Kasumi-1 (cell line): ENCODE results near the gene LAMTOR1.

Experiments used
- DNase-seq, 2 experiments: peaks; one replicate each; lab custom pipeline; 2025; lab: John Stamatoyannopoulos, UW

The LAMTOR1 gene

GRCh38 chr11:72119198-72119597 is 16.1 kb upstream of the LAMTOR1 start:
- peak; percentile 1 to 14 for DNase-seq

DNA sequence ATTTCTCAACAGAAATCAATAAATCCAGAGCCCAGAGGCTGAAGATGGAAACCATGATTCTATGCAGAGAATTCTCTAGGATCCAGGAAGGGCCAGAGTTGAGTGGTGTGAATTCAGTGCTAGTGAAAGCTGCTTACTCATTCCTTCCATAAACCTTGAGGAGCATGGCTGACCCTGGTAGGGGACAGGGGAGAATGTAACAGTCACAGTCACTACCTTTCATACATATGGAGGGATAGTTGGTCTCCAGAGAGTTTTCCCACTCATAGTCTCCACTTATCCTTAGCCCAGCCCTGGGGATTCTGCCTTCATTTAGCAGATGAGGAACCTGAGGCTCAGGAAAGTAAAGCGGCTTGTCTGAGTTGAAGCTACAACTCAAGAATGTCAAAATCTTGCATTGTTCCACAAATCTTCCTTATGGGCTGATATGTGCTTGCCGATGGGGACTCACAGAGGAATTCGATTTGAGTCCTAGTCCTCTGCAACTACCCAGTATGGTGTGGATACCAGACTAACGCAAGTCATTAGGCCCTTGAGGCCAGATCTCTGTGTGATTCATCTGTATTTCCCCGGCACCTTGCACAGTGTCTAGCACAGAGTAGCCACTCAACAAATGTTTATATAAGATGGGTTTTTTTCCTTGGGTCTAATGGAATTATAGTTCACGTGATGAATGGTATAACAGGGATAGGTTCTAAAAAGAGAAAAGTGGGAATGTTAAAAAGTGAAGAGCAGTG is 13.1 kb upstream of the LAMTOR1 start:
- no peak for DNase-seq

- DNase-seq: no peak
Observed at GRCh38 chr11:72114570-72114969, 11.5 kb upstream of the LAMTOR1 start.

GRCh38 chr11:72112978-72113808 is 10.1 kb upstream of the LAMTOR1 start:
- no peak for DNase-seq

DNA sequence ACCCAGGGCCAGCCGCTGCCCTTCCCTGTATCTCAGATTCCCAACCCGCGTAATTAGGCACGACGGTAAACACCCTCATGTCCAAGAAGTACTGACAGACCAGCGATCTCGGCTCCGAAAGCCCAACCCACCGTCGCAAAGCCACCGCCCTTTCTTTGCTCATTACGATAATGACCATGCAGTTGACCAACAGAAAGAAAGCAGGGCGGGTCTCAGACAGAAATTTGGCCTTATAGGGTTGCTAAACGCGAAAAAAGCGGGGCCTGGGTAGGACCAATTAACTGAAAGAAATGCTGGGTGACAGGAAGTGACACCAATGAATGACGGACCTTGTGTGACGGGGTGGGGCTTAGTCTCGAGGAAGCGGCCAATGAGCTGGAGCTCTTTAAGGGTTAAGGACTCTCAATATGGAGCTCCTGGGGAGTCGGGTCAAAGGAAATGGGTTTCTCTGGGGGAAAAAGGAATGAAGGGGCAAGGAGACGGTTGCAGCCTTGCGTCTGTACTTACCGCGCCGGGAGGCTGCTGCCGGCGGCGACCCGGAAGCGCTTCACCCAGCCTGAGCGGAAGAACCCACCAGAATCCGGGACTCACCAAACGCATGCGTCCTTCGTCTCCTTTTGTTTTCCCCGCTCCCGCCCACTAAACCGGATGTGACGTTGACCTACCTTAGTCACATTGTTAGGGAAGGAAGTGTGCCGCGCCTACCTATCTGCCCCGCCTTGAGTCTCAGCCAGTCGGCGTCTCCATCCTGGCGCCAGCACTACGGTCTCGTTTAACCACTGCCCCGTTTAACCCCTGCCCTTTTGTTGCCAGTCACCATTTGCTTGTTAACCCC is 9.3 kb upstream of the LAMTOR1 start, which contains the start of gene ANAPC15:
Gene ANAPC15 (minus strand): TSS at position 553 of the 835 bp plus-strand sequence. CDS start 1,419 bp downstream, outside the sequence.
- DNase-seq: peak; percentile 99 to 100

DNA sequence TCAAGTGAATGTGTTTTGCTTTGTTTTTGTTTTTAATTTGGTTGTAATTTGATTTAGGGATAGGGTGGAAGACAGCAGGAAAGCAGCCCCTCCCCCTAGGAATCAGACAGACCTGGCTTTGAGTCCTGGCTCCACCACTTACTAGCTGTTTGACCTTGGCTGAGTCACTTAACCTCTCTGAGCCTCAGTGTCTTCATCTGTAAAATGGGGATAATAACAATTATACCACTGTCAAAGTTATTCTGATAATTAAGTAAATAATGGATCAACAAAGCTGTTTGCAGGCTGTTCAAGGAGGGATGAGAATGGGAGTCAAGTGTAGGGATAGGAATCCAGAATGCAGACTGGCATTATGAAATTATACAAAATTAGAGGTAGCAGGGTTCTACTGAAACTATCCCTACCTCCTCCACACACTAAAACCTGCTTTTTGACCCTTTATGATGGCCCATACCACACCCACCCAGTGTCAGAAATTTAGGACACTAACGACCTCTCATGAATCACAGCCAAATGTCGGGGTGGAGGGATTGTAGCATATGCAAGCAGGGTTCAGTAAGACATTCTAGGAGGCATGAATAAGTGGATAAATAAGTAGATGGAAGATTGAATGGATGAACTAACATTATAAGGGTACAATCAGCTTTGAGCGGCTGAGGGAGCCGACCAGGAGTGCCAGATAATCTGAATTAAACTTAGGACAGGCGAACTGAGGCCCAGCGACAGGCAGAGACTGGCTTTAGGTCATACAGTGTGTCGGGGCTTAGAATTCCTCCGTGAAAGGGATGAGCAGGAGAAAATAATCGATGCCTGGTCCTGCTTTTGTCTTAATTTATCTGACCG is 8.4 kb upstream of the LAMTOR1 start:
- DNase-seq: peak in 1 of 2 experiments; percentile 48

DNA sequence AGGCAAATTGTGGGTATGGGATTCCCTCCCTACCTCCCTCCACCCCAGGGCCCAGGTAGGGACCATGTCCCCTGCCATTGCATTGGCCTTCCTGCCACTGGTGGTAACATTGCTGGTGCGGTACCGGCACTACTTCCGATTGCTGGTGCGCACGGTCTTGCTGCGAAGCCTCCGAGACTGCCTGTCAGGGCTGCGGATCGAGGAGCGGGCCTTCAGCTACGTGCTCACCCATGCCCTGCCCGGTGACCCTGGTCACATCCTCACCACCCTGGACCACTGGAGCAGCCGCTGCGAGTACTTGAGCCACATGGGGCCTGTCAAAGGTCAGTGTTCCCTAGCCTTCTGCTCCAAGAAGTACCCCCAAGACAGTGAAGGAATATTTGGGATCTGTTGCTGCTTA is 2.8 kb upstream of the LAMTOR1 start, which contains the start of gene TOMT:
Gene TOMT (plus strand): TSS at position 37 of the 400 bp plus-strand sequence. CDS start 28 bp downstream, at position 65.
- DNase-seq: no peak

DNA sequence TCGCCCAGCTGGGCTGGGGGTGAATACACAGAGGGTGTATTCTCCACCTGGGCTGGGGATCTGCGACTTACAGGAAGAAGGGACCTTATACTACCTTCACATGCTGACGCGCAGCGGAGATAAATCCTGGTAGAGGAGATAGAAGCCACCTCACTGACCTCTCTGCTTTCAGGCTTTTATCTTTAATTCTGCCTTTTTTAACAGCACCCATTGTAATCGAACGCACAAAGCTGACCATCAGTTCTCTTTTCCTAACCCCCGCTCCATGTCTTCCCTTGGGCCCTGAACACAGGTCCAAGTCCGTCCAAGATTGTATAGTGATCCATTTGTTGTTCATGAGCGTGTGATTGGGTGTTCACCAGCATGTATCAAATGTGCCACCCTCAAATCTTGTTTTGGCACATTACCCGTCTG is 664 bp upstream of the LAMTOR1 start:
- no peak for DNase-seq

DNA sequence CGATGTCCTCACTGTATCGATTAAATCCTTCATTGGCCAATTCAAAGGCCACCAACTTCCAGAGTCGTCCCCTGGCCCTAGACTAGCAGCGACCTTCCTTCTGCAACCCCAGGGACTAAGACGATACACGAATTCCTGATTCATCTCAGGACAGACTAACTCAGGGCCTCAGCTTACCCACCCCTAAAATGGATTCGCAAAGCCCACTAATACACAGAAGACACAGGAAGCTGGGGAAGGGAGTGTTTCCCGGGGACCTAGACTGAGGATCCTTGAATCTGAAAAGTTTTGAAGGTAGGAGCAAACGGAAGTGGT is 509 bp downstream of the LAMTOR1 start:
- DNase-seq: no peak

DNA sequence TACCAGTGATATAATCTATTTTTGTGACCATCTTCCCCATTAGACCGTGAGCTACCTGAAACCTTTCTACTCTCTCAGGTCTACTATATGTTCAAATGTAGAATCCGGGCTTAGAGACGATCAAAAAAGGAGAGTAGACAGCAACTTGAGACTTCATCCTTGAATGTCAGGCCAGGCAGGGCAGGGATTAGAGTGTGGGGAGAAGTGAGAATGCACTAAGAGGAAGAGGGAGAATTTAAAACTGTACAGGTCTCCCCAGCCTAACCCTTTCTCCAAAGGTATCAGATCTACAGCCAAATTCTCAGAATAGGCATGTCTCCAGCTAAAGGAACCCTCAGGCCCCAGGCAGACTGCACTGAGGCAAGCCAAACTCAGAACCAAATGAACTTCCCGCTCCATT is 935 bp downstream of the LAMTOR1 start:
- DNase-seq: no peak

- peak; percentile 95 to 96 for DNase-seq
Observed at GRCh38 chr11:72100462-72100861, 2.6 kb downstream of the LAMTOR1 start.

DNA sequence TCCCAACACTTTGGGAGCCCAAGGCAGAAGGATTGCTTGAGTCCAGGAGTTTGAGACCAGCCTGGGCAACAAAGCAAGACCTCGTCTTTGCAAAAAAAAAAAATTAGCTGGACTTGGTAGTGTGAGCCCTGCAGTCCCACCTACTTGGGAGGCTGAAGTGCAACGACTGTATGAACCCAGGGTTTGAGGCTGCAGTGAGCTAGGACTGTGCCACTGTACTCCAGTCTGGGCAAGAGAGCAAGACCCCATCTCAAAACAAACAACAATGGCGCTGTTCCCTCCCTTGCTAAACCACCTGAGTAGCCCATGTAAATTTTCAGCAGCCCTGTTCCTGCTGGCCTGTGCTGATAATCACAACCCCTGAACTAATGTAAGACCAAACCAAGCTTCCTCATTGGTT is 3.1 kb downstream of the LAMTOR1 start:
- DNase-seq: no peak

DNA sequence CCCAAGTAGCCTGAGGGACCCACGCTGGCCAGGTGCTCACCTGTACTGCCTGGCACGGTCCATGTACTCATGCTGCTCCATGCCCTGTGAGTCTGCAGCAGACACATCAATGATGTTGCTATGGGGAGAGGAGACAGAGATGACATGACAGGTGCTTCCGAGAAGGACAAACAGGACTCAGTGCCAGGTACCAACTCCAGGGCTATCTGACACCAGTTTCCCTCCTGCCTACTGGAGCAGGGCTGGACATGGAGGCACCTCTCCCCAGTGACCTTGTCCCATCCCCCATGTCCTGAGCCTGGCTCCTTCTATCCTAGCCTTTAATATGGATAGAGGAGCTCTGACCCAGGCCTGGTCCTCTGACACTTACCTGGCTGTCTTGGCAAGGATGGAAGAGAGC is 4.4 kb downstream of the LAMTOR1 start:
- DNase-seq: no peak

- DNase-seq: peak; percentile 93 to 94
Observed at GRCh38 chr11:72091292-72091691, 11.8 kb downstream of the LAMTOR1 start.

DNA sequence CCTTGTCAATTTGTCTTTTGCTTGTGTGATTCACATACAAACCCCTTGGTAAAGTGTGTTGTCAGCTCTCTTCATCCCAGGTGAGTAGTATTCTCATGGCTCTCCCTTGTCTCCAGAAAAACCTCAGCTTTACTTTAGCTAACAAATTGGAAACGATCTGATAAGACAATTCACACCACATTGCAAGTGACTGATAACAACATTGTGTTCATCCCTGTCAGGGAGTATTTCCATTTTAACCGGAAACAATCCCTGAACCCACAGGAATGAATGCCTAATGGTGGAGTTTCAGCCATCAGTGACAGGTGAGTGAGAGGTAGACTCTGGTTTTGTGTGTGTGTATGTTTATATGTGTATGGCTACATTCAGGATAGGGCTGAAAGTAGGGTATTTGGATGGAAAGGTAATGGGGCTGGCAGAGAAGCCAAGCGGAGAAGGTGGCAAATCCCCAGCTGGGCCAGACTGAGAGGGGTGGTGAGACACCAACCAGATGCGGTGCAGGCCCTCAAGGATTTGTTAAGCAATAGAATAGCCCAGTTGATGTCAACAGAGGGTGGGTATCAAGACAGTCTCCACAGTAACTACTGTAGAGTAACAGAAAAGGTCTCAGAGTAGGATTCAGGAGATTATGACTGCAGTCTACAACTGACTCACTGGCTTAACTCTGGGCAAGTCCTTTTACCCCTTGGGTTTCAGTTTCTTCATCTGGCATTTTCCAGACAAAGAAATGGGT is 14.9 kb downstream of the LAMTOR1 start:
- DNase-seq: no peak

GRCh38 chr11:72085621-72086351 is 17.3 kb downstream of the LAMTOR1 start:
- DNase-seq: no peak

- no peak for DNase-seq
Observed at GRCh38 chr11:72084965-72085364, 18.1 kb downstream of the LAMTOR1 start.

- DNase-seq: no peak
Observed at GRCh38 chr11:72084076-72084475, 19.0 kb downstream of the LAMTOR1 start.

GRCh38 chr11:72083414-72083813 is 19.7 kb downstream of the LAMTOR1 start:
- DNase-seq: no peak
